ENCODE data around the gene SUGCT.

The SUGCT gene

DNA sequence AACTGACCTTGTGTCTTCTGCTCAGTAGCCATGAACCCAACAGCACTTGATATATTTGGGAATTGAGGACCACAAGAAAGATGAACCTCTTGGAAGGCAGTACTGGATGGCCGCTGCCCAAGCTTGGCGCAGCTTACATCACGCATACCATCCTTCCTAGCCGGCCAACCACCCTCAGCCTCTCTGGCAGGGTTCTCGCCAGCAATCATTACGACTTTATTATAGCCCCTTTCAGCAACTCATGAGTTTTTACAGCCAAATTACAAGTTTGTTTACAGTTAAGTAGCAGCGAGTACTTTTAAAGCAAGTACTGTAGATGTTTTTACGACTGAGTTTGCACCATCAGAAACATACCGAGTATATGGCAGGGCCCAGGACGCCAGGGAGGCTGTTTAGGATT lies 769.1 kb downstream of the SUGCT start:
- Mint-ChIP-seq H3K27ac (no peak overlapping the region), H3K9me3 (peaks cover 7% of the 10 kb centered on the region), H3K4me1 (no peaks in the 10 kb centered on the region), H3K27me3 (no peaks in the 10 kb centered on the region), H3K36me3 (ENCODE audit: low read depth) (no peaks in the 10 kb centered on the region), H3K4me3 (no peak overlapping the region)
- no peak for ATAC-seq
- DNase-seq = no peak

DNA sequence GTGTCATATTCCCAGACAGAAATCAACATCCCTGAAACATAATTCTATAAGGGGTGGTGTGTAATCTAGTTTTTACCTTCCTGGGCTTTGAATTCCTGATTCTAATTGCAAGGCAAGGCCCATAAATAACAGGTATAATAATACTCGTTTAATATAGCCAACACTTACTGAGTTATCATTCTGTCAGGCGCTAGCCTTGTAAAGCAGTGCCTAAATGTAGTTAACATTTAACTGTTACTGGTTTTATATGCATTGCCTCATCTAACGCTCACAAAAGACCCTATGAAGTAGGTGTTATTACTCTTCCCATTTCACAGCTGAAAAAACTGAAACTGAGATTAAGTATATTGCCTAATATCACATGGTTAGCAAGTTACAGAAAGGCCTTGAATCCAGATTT lies 772.5 kb downstream of the SUGCT start:
- H3K4me3 Mint-ChIP-seq = no peak overlapping the region
- no peaks in the 10 kb centered on the region for H3K27me3 Mint-ChIP-seq
- no peaks in the 10 kb centered on the region for H3K4me1 Mint-ChIP-seq
- H3K36me3 Mint-ChIP-seq (ENCODE audit: low read depth) = no peaks in the 10 kb centered on the region
- no peak overlapping the region for H3K27ac Mint-ChIP-seq
- ATAC-seq = no peak
- no peak for DNase-seq
- no peaks in the 10 kb centered on the region for H3K9me3 Mint-ChIP-seq

DNA sequence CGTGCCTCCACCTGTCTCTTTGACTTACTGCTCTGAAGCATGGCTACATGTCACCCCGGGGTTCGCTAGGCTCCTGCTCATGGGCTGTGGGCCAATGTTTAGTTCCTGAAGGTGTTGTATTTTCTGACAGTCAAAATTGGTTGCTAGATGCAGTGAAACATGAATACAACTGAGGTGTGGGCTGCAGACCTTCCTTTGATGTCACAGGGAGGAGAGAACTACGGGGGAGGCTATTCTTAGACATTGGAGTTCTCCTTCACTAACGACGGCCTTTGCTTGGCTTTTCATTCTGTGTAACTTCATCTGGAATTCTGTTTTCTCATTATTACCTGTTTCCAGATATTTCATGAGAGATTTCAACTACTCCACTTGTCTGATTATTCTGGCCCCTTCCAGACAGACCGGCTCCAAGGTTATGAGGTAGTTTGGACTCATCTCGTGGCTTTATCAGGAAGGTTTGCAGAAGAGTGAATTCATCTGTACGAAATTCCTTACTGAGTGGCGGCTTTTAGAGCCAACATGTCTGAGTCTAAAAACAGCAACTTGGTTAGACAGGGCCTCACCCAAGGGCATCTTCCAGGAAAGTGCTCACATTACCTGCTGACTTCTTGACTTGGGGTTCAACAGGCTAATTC lies 774.7 kb downstream of the SUGCT start:
- Mint-ChIP-seq H3K36me3 (ENCODE audit: low read depth) (no peaks in the 10 kb centered on the region), H3K27ac (no peak overlapping the region), H3K27me3 (no peaks in the 10 kb centered on the region), H3K9me3 (no peaks in the 10 kb centered on the region), H3K4me1 (no peaks in the 10 kb centered on the region), H3K4me3 (no peak overlapping the region)
- ATAC-seq (no peak), DNase-seq (no peak)
